Stimulated activated CD4-positive, alpha-beta T cell treated with anti-CD3 and anti-CD28 coated beads, Interleukin-15, amount 100 ng/mL, for 1 hour (primary cell): Measurements from ENCODE around the gene ARHGEF5.
"Not testable (repeated sequence)": the region's sequence is repeated elsewhere in the genome, so short reads cannot be mapped to it uniquely, and the experiment has no call there.

Experiments
- DNase-seq, 2 donors: peaks; one replicate each; pipeline ENCODE4 v3.0.0-alpha.2; 2020; ENCODE audit warnings: low read depth in 1 of 2, low spot score in 1 of 2

The ARHGEF5 gene

DNA sequence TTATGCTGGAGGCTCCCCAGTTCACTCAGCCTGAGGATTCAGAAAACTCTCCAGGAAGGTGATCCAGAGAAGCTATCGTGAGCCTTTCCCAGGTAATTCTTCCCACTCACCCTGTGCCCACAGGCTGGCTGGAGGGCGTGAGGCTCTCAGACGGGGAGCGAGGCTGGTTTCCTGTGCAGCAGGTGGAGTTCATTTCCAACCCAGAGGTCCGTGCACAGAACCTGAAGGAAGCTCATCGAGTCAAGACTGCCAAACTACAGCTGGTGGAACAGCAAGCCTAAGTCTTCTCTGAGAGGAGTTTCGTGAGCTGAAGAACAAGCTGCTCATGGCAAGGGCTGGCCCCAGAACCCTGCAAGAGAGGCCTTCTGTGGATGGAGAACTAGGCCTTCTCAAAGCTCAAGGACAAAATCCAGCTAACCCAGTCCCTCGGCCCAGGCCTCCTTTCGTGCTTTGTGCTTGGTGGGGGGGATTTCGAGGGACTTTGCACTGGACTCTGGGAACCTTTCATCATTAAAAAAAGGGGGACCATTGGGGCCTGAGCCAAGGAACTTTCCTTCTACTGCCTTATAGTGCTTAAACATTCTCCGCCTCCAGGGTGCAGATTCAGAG is 24.7 kb downstream of the ARHGEF5 start:
- no peak for DNase-seq

DNA sequence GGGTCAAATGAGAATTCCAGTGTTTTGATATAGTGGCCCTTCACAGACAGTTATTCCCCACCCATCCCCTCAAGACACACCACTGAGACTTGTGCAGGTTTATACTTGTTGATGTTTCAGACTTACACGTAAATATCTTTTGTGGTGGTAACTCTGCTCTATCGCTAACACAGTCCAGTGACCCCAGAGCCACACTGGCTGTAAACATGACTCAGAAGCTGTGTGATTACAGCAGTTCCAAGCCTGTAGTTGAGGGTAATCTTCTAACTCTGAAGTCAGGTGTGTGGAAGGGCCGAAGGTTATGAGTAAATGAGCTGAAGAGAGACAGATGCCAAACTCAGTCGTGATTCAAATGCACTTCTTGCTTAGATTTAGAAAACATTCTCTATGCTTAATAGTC is 28.9 kb downstream of the ARHGEF5 start:
- DNase-seq = no peak

DNA sequence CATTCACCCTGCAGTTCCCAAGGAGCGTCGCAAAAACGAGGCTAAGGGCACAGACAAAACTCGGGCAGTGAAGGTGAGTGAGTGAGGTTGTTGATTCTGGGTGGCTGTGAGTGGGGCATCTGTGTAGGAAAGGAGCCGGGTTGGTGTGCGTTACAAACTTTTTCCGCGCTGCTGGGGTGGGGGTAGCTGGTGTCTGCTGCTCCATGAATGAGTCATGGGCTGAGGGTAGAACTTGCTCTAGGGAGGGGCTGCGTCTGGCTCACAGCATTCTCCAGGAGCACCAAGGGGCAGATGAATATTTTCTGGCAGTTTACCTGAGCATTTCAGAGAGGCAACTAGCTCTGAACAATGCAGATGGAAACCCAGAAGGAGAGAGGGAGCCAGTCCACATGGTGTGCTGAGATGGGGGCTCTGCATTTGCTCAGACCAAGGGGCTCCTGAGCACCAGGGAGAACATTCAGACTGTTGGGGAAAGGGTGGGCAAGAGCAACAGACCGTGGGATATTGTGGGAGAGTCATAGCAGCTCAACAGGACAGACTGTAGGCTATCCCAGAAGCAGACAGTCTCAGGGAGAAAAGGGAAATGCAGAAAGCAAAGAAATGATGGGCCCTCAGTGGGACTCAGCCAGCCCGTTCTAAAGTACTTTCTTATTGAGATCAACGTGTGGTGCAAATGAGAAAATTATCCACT is 29.5 kb downstream of the ARHGEF5 start:
- DNase-seq = peak in 1 of 2 donors; percentile 10

DNA sequence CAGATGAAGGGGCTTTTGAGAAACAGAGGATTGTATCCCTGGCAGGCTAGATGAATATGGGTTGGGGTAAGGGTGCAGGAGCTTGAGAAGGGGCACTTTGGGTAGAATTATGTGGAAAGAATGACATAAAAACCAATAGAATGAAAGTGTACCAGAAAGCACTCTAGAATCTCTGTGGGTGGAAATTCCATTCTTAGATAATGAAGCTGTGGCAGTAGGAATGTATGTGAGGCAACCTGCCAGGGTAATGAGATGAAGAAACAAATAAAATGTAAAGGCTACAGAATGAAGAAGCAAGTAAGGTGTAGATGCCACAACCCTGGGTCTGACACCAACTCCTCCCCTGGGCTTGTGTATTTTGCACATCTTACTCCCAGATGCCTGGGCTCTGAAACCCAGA is 31.5 kb downstream of the ARHGEF5 start:
- DNase-seq = no peak

DNA sequence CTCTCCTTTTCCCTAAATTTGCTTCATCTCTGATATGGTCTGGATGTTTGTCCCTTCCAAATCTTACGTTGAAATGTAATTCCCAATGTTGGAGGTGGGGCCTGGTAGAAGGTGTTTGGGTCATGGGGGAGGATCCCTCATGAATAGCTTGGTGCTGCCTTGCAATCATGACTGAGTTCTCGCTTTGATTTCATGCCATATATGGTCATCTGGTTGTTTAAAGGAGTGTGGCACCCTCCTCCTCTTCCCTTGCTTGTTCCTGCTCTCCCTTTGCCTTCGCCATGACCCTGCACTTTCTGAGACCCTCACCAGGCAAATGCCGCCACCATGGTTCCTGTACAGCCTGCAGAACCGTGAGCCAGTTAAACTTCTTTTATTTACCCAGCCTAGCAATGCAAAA is 33.7 kb downstream of the ARHGEF5 start:
- DNase-seq = no peak

DNA sequence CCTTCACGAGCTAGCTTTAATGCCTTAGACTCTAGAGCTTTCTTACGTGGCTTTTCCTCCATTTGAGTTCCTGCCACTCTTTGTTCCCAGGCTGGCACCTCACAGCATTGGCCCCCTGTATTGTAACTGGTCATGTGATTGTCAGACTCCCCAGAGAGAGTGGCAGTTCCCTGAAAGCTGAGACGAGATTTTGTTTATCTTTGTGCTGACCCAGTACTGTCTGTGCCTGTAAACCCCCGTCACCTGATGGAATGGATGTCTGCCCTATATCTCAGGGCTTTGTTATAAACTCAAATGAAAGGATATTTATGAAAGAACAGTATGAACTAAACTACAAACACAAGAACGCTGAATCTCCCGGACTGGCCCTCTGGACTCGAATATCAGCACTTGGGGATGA is 35.3 kb downstream of the ARHGEF5 start:
- no peak for DNase-seq

DNA sequence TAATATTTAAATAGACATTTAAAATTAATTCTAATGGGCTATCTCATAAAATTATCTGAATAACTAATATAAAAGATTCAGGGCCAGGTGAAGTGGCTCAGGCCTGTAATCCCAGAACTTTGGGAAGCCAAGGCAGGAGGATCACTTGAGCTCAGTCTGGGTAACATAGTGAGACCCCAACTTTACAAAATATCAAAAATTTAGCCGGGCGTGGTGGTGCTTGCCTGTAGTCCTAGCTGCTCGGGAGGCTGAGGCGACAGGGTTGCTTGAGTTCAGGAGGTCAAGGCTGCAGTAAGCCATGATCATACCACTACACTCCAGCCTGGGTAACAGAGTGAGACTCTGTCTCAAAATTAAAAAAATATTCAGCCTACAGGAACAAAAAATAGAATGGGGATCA is 35.8 kb downstream of the ARHGEF5 start:
- no peak for DNase-seq

DNA sequence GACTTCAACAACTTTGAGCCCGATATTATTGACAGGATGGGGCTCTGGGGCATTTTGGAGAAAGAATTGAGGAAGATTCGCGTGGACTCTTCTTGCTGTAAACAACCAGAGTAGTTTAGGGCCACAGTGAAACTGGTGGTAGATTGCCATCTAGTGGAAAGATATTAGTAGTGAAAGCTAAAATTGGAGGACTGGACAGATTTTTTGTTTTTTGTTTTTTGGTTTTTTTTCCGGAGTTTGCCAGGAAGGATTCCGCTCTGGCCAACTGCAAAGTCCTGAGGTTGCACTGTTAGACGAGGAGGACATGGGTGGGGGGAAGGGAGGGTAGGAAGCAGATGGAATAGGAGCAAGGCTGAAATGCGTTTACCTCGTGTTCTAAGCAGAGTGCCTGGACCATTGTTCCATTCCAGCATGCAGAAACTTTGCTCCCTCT is 36.6 kb downstream of the ARHGEF5 start:
- no peak for DNase-seq

DNA sequence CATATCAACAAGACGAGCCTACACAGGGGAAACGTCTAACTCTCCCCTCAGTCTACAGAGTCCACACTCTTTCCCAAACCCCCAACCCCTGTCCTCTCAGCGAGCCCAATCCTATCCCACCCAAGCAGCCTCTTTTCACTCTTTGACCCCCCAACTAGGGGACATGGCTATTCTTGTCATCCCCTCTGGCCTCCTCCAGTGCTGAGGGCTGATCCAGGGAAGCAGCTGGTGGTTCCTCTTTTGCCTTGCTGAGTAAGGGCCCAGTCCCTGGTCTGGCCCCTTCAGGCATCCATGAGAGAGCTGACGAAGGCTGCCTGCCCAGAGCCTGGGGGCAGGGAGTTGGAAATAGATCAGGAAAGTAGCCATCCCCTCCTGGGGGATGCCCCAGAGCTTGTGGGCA is 41.9 kb downstream of the ARHGEF5 start:
- no peak for DNase-seq

DNA sequence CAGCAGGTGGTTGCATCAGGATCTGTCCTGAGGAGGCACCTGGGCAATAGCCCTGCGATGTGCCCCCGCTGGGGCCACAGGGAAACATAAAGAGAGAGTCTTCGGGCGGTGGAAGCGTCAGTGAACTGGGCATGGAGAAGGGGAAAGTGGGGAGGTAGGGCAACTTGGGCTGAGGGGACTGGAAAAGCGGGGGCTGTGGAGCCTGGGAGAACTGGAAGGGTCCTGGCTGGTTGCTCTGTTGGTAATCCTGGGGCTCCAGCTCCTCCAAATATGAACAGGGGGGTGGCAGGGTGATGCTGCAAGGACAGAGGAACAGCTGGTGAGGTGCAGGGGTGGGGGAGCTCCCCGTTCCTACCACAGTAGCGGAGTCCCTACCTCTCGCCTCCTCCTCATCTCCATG is 43.1 kb downstream of the ARHGEF5 start:
- no peak for DNase-seq

DNA sequence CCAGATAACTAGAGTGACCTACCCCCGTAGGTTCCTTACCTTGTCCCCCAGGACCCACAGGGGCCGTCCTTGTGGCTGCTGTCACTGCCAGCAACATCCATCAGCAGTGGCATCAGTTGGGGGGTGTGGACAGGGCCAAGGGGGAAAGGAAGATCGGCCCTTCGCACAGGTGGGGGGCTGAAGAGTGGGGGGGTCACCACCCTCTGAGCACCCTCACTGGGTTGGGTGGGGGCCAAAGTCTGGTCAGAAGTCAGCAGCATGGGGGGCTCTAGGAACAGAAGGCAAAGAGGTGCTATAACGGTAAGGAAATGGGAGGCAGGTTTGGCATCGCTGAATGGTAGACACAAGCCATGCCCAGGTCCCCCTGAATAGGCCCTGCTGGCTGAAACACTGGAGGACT is 43.7 kb downstream of the ARHGEF5 start:
- DNase-seq = no peak

DNA sequence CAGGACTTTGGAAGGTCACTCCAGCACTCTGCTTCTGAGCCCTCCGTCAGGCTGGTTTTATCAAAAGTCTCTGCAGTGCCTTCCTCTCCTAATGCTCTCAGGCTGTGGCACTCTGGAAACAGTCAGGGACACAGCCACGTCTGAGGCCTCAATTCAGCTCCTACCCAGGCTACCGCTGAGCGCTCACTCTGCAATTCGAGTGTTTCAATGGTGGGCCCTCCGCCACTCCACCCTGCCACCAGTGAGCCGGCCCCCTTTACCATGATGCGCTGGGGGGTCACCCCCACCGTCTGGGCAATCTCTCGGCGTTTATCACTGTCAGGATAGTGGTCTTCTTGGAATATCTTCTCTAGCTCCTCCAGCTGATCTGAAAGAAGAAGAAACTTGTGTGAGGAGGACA is 44.7 kb downstream of the ARHGEF5 start:
- DNase-seq = no peak

DNA sequence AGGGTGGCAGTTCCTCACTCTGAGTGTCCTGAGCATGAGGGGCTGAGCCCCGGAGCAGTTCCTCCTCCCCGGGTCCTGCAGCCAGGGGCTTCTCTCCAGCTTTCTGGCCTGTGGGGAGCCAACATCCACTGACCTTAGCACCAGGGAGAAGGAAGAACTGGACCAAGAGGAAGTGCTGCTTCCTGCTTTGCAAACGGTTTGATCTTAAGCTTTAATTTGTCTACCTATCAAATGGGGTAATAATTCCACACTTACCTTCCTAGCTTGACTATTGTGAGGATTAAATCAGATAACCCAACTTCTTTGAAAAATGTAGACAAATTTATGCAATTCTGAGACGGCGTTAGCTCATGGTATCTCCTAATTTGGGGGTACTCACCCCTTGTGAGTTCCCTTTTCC is 46.3 kb downstream of the ARHGEF5 start:
- no peak for DNase-seq

DNA sequence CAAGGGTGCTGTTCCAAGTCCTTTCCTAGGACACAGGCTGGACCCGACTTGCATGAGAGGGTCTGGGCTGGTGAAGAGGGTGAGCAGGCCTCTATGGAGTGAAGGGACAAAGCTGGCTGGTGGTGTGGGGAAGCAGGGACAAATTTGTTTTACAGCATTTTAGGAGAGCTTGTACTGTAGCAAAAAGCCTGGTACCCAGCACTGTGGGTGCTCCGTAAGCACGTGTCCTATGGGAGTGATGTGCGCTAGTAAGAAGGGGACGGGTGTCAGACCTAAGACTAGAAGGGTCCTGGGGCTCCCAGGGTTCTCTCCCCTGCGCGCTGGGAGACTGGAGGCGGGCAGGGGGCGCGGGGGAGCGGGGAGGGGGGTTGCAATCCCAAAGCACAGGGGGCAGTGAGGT is 47.9 kb downstream of the ARHGEF5 start:
- no peak for DNase-seq

DNA sequence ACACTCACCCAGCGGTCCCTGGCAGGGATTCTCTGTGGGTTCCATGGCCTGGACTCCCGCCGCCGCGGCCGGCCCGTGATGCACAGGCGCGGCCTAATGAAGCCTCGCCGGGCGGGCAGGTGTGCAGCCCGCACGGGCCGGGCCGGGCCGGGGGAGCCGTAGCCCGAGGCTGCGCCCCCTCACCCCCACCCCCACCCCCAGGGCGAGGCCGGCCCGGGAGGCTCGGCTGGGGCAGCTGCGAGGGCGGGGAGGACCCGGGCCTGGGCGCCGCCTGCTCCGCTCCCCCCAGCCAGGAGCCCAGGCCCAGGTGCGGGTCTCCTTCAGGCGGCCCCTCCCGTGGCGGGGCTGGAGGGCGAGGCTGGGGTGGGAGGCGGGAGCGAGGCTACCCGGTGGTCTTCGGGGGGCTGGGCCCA is 48.5 kb downstream of the ARHGEF5 start, which contains the start of gene NOBOX:
Gene NOBOX (minus strand): TSS at position 45 of the 413 bp plus-strand sequence.
- no peak for DNase-seq

DNA sequence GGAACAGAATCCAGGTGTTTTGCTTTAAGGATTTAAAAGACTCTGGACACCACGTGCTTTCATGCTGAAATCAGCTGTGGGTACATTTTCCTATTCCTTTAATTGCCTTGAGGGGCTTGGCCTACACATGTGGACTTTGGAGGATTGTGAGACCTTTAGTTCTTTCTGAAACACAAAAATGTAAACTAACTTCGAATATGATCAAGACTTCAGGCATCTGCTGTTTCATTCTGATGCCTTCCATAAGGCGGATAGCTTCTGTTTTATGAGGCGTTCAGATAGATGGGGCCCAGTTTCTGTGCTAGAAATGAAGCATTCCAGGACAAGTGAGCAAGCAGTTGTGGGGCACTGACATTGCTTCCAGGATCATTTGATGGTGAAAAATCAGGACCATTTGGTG is 49.7 kb downstream of the ARHGEF5 start:
- no peak for DNase-seq

DNA sequence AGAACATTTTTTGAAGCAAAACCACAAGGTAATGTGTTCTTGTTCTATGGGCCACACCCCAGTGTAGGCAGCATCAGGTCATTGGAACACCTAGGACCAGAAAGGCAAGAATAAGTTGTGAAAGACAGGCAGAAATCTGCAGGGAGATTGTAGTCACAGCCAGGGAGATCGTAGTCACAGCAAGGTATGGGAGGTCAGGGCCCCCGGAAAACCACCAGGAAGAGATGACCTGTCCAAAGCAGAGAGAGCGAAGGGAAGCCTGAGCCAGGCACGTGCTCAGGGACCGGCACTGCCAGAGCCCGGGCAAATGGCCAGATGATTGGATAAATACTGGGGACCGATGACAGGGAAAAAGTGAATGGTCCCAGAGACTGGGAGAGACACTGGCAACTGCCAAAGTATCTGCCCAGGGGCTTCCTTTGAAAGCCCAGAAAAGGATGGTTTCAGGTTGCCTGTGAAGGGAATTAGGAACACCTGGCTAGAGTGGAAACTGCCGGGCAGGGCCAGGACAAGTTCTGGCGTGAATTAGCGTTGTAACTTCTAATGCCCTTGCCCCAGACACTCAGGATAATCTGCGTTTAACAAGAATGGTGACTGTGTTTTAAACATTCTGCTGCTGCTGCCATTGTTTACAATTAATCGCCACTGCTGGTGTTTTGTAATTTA is 52.2 kb downstream of the ARHGEF5 start:
- DNase-seq = no peak

DNA sequence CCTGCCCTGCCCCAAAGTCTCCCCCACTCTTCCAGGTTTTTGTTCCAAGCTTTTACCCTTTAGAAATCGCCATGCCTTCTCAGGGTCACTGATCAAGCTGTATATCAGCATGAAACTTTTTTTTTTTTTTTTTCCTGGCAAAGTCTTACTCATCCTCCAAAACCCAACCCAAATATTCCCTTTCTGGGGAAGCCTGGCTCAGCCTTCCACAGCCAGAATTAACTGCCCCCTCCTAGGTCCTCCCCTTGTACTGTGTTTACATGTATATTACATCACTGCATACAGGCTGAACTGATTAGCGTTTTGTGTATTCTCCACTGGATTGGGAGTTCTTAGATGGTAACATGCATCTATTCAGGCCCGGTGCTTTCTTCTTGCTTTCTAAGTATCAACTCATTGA is 52.9 kb downstream of the ARHGEF5 start:
- DNase-seq = no peak

DNA sequence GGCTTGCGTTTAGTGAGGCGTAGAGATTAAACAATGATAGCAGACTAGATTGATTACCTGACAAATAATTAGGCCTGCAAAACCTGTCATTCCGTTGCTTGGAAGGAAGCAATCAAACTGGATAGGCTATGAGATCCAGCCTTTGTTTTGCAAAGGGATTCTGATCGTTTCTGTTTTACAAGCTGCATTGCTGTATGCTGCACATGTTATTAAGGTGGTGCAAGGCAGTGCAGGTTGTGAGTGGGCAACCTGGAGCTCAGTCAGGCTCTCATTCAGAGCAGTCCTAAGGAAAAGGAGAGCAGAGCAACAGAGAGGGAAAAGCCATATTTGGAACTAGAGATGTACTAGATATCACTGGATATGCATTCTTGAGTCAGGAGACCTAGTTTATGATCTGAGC is 55.2 kb downstream of the ARHGEF5 start:
- no peak for DNase-seq

DNA sequence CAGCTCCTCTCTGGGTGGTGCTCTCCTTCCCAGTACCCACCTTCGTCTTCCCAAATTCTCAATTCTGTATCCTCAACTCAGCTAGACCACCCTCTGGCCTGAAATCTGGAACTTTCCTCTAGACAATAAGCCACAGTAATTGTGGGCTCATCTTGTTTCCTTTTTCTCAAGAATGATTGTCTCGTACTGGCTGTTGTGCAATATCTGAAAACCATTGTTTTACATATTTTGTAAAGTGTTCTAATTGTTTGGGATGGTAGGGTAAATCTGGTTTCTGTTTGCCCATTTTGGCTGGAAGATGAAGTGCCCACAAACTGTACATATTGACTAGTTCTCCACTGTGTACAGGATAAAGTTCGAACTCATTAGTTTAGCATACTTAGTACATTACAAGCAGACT is 59.6 kb downstream of the ARHGEF5 start:
- DNase-seq = no peak

DNA sequence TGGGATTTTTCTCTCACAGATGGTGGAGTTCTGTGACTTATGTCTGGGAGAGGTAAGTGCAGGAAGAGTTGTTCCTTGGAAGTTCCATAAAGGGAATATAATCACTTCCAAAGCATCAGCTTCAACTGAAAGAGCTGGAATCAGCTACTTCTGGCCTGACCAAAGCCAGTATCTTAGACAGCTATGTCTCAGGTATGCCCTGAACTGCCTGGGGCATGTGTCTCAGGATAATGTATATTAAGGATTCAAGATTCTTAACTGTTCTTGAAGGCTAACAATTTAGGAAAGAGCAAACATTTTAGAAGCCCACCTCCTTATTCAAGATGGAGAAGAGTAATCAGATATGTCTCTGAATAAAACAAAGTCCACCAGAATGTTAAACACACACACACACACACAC is 60.7 kb downstream of the ARHGEF5 start:
- no peak for DNase-seq

DNA sequence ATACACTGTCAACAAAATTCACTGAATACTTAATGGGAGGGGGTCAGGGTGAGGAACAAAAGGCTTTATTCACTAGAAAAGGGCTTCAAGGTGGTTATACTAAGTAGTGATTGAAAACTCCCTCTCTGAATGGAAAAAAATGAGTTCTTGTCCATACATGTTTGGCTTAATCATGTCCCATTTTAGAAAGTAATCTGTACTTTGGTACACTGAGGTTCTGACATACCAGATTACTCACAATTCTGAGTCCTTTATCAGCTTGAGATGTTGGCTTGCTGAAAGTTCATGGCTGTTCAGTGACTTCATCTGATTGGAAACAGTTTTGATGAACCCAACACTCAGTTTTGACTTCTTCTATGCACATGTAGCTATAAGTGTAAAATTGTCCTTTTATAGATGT is 61.1 kb downstream of the ARHGEF5 start:
- DNase-seq = no peak

DNA sequence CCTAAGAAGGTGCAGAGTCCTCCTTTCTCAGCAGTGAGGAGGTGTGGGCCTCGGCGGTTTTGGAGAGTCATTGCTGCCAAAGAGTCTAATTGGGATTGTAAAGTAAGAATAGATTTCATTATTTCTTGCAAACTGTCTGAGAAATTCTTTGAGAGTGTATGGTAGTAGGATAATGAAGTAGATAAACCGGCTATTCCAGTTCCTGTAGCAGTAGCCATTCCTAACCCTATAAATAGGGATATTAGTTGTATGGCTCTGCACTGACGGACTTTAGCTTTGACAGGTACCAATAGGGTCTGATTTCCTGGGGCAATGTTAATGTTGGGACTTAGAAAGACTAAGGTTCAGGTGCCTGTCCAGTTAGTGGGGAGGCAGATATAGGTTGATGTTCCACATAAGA is 63.7 kb downstream of the ARHGEF5 start:
- DNase-seq = not testable (repeated sequence)
